GM21576 (cell line): ENCODE results near the gene AQP12A.
"Not testable (repeated sequence)": the region's sequence is repeated elsewhere in the genome, so short reads cannot be mapped to it uniquely, and the experiment has no call there.

Experiments
- ATAC-seq: cut with Tn5 transposase; IDR thresholded peaks from one replicate; pipeline ENCODE4 v1.9.1; 2021; ENCODE audit warnings: mild to moderate bottlenecking, moderate library complexity; ENCODE audit not compliant: unreplicated experiment

AQP12A gene

DNA sequence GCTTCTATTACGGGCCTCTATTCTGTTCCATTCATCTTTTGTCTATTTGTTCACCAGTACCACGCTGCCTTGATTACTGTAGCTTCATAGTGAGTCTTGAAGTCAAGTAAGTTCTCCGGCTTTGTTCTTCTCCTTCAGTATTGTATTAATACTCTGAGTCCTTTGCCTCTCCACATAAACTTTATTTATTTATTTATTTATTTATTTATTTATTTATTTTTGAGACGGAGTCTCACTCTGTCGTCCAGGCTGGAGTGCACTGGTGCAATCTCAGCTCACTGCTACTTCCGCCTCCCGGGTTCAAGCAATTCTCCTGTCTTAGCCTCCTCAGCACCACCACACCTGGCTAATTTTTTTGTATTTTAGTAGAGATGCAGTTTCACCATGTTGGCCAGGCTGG lies 31.8 kb upstream of the AQP12A start:
- not testable (repeated sequence) for ATAC-seq

DNA sequence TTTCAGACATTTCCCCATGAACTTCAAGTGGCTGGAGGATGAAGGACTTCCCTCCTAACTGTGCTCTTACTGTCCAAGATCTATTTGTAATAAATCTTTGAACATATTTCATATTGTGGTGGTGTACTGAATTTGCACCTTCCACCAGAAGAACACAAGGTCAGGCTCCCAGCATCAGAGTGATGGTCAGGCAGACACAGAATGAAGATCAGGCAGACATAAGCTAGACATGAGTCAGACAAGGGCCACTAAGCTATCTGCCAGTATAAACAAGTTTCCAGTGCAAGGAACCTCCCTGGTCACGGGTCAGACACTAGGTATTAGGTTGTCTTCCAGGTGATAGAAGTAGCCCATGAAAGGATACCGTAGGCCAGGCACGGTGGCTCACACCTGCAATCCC lies 29.0 kb upstream of the AQP12A start:
- ATAC-seq: no peak

DNA sequence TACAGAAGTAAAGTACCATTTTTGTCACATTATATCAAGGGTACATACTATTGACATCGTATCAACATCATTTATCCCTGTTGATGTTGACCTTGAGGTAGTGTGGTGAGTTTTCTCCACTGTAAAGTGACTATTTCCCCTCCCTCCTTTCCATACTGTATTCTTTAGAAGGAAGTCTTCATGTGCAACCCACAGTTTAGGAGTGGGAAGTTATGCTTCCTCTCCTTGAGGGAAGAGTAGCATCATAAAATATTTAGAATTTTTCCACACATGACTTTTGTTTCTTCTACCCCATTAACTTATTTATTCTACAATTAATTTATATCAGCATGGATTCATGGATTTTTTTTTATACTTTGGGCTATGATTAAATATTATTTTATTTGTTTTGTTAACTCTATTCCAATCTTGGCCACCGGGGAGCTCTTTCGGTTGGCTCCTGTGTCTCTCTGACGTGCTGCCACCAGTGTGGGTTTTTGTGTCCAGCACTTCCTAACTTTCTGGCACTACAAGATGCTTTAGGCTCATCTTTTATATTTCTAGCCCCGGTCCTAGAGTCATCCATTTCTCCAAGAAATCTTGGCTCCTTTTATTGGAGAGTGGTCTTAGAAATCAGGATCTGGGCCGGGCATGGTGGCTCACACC lies 28.0 kb upstream of the AQP12A start:
- no peak for ATAC-seq

DNA sequence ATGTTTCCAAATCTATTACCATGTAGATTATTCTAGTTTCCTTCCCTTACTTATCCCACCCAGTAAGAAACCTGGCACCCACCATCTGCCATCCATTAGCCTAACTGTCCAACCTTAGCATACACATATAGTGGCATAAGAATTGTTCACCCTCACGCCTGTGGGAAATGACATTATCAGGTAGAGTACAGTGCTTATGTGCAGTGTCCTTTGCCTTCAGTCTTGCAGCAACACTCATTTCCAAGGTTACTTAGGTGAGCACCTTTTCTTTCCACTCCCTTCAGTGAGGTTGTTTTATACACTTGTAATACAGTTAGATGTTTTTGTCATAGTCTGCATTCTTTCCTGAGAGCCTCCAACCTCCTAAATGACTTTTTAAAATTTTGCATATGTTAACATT lies 27.0 kb upstream of the AQP12A start:
- ATAC-seq: no peak

DNA sequence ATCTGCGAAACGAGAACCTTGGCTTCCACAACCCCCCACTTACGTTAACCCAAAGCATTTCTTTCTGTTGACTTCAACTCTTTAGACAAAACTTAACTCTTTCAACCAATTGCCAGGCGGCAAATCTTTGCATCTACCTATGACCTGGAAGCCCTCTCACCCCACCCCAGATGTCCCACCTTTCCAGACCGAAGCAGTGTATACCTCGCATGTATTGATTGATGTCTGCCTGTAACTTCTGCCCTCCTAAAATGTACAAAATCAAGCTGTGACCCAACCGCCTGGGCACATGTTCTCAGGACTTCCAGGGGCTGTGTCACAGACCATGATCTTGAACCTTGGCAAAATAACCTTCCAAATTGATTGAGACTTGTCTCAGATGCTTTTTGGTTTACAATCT lies 21.3 kb upstream of the AQP12A start:
- no peak for ATAC-seq

DNA sequence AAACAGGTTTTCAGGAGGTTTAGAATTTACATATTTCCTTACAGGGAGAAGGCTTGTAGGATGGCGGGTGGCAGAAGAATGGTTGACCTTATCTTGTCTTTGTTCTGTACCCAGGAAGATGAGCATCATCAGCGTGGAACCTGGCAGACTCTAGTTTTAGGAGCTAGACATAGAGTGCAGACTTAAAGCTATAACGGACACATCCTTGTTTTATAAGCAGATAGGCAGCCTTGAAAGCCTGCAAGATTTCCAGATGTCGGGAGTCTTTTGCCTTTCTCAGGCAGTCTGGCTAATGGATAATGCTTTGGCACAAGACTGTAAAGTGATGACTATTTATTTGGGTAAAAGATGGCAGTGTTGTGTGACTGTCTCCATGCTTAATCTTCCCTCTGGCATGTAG lies 20.7 kb upstream of the AQP12A start:
- ATAC-seq: no peak

DNA sequence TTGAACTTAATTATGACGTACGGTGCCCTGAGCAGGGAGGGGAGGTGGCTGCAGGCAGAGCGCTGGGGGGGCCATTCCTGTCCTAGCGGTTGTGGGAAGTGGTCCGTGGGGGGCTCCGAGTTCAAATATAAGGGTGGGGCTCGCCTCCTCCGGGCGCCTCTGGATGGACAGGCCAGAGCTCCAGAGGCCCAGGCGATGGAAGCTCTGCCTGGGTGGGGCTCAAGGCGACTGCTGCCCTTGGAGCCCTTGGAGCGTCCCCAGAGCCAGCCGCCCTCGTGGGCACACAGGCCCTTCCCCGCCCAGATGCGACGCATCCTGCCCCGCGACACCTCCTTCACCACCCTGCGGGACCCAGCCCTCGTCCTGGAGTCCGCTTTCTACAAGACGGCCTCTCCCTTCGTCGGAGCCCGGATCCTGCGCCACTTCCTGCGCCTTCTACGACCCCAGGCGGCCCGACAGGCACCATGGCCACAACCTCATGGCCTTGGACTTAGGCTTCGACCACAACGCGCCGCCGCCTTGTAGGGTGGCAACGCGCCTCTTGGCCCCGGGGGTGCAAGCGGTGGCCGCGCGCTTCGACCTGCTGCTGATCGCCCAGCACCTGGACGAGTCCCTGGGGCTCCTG lies 19.5 kb upstream of the AQP12A start:
- ATAC-seq: no peak

DNA sequence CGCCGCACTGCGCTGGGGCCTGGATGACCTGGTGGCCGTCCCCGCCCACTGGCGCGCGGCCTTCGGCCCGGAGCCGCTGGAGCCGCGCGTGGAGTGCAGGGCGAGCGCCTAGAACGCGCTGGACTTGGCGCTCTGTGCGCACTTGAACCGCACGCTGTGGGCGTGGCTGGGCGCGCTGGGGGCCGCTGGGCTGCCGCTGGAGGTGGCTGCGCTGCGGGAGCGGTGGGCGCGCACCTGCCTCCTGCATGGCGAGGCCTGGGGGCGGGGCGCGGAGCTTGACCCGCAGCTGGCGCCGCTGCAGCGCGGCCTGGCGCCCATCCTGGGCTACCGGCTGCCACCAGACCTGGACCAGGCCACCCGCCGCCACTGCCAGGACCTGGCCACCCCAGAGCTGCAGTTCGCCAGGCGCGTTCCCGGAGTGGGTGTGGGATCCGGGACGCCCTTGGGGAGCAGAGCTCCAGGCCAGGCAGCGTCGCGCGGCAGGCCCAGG lies 18.9 kb upstream of the AQP12A start:
- ATAC-seq: no peak

DNA sequence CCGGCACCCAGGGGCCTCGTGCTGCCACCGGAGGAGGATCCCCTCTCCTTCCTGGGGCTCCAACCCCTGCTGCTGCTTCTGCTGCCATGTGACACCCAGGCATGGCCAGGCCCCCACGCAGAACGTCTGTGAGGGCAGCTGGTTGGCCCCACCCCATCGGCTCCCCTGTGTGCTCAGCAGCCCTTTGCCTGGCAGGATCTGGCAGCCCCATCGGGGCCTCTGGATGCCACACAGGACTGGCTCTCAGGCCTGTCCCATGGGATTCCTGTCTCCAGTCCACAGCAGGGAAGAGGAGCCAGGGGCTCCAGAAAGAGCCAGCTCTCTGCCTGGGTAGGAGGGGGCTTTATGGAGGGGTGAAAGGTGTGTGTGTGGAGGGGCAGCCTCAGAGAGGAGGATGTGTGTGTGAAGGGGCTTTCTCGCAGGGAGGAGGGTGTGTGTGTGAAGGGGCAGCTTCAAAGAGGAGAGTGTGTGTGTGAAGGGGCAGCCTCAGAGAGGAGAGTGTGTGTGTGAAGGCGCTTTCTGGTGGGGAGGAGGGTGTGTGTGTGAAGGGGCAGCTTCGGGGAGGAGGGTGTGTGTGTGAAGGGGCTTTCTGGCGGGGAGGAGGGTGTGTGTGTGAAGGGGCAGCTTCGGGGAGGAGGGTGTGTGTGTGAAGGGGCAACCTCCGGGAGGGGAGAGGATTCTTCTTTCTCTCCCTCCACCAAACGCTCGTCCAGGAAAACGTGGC lies 17.0 kb upstream of the AQP12A start:
- ATAC-seq: not testable (repeated sequence)

DNA sequence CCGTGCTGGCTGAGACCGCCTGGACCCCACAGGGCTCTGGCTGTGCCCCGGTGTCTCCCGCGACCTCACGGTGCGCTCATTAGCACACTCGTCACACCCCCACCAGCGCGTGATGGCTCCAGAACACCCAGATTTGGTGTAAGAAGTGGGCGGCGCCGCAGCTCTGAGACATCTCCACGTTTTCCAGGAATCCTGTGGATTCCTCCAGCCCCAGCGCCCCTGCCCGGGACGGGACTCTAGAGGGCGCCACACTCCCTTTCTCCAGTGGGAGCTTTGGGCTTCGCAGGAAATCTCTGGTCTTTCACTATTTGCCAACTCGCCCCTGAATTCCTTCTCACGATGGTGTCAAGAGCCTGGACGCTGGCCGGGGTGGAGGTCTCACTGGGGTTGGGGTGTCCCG lies 16.3 kb upstream of the AQP12A start:
- ATAC-seq: not testable (repeated sequence)

DNA sequence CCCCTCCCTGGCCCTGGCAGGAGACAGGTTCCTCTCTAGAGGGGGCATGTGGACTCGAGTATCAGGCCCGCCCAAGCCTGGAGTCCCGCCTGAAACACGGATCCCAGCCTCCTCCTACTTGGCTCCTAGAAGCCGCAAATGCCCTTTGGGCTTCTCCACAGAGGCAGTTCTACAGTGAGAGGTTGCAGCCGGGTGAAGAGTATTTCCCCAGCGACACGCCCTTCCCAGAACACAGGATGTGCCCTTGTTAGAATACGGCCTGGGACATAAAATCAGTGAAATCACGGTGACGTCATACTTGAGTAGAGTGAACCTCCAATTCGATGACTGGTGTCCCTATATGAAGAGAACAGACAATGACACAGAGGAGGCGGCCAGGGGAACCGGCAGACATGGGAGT lies 13.6 kb upstream of the AQP12A start:
- ATAC-seq: not testable (repeated sequence)

DNA sequence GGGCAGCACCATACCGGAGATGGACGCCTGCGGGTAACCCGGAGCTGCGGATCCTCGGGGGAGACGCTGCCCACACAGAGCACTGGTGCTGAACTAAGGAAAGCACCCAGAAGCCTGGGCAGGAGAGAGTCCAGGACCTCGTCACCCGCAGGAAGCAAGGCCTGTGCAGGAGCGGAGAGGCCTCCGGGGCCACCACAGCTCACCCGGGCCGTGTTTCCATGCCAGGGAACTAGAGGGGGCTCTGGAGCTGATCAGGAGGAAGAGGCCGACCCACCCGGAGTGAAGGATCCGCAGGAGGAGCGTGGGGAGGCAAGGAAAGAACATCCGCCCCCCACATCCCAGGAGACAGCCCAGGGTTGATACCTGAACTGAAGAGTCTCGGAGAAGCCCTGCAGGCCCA lies 12.8 kb upstream of the AQP12A start:
- ATAC-seq: not testable (repeated sequence)

DNA sequence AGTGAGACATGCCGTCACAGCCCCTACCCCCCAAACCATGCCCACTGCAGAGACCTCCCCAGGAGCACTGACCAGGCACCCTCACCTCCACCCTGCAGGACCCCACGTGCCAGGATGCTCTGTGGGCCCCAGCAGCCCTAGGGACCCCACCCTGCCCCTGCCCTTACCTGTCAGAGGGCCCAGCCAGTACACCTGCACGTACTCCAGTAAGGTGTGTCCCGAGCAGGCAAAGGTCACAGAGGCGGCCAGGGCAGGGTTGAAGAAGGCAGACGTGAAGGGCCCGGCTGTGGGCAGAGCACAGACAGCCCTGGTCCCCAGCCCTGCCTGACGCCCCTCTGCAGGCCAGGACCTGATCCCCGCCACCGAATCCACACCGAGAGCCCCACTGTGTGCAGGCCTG lies 11.5 kb upstream of the AQP12A start:
- not testable (repeated sequence) for ATAC-seq

DNA sequence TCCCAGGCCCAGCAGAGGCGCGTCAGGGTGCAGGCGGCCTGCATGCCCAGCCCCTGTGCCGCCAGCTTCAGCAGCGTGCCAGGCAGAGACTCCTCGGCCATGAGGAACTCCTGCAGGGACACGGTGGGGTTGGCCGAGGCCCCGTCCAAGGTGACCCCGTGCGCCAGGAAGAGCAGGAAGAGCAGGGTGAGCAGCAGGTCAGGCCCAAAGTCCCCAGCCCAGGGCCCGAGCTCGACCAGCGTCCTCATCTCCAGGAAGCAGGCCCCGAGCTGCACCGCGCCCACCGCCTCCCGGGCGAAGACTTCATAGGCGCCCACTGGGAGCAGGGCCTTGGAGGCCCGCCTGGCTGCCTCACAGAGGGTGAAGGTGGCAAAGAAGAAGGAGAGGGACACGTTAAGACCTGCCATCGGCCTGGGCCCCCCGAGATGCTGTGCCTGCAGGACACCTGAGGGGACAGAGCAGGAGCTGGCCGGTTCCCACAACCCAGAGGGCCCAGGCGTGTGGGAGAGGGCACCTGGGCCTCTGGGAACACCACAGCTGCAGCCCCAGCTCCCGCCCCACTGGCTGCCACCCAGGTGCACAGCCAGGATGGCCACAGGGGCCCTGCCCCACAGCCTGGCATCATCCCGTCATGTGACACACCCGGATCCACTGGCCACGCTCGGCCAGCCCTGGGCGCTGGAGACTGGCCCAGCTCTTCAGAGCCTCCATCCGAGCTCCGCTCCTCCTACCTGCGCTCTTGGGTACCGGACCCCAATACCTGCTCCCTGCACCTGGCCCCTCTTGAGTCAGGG lies 9.0 kb upstream of the AQP12A start, which contains the start of gene AQP12B:
Gene AQP12B (minus strand): TSS at position 455 of the 794 bp plus-strand sequence. CDS start 48 bp downstream, at position 407.
- ATAC-seq: not testable (repeated sequence)

DNA sequence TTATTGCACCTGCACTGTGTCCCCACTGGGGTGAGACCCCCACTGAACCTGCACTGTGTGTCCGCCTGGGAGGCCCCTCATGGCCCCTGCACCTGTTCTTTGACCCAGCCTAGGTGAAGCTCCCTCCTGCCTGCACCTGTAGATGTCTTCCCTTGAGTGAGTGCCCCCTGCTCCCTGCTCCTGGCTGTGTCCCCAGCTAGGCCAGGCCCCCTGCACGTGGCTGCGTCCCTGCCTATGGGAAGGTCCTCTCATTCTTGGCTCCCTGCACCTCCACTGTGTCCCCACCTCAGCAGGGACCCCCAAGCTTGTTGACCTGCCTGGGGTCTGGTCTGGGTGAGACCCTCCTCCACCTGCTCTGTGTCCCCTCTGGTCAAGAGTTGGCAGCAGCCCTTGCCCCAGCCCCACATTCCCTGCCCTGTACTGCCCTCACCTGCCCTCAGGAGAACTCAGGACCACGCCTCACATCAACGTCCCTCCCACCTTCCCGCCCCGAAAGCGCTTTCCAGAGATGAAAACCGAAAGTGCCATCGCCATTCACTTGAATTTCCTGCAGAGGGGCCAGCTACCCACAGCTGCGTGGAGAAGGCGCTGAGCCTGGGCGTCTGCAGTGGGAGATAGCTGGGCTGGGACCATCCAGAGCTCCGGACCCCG lies 8.2 kb upstream of the AQP12A start:
- not testable (repeated sequence) for ATAC-seq

DNA sequence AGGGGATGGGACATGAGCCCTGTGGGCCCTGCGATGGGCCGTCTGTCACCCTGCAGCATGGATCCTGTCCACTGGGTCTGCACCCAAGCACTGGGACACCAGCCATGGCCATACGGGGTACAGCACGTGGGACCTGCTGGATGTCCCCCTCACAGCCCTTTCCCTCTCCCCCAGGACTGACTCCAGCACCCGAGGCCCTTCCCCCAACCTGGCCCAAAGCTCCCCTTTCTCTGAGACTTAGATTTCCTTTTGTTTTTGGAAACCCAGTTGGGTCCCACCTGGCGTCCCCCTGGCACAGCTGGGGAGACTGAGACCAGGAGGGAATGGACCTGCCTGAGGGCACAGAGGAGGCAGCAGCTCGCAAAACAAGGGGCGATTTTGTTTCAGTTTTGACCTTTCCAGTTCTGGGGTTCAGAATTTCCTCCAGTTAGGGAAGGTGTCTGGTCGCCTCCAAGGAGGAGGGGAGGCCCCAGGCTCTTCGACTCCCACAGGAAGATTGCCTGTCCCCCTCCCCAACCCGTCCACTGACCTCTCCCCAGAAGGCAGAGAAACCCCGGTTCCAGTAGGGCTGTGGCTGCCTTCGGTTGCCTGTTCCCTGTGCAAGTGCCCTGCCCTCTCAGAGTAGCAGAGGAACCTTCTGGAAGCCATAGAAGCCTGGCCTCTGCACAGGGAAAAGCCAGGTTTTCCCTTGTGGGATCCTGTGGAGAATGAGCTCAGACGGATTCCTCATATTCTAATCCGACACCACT lies 7.5 kb upstream of the AQP12A start:
- not testable (repeated sequence) for ATAC-seq

DNA sequence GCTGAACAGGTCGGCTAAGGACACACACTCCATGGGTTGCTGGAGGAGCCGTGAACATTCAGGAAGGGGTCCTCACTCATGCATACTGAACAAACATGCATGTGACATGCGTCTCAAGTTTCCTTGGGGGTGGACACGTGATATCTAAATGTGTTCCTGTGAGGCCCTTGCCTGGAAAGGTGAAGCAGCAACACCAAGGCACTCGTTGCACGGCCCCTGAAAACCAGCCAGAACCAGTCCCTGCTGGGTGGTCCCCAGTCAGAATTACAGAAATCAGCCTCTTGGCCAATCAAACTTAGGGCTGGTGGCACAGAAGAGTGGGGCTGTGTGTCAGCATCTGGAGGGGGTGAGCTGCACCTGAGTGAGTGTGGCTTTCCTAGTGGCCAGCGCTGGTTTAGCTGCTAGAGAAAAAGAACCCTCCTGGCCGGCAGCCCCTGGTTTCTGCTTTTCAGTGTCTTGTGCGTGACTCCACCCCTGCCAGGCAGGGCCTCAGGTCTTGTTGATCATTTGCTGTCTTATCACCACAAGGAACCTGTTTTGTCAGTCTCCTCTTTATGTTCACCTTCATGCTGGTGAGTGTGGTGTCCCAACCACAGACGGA lies 5.8 kb upstream of the AQP12A start:
- no peak for ATAC-seq

DNA sequence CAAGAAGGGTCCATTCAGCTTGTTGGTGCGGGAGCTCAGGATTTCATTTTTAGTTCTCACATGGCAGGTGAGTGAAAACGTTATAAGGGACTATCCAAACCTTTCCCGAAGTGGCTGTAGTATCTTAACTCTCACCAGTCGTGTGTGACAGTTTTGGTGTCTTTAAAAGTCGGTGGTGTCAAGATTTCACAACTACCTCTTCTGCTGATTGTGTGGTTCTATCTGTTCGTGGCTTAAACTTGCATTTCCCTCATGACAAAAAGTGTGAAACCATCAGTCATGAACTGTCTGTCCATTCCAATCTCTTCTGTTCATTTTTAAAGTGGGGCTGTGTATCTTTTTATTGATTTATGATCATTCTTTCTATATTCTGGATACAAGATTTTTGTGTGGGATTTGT lies 5.2 kb upstream of the AQP12A start:
- no peak for ATAC-seq

DNA sequence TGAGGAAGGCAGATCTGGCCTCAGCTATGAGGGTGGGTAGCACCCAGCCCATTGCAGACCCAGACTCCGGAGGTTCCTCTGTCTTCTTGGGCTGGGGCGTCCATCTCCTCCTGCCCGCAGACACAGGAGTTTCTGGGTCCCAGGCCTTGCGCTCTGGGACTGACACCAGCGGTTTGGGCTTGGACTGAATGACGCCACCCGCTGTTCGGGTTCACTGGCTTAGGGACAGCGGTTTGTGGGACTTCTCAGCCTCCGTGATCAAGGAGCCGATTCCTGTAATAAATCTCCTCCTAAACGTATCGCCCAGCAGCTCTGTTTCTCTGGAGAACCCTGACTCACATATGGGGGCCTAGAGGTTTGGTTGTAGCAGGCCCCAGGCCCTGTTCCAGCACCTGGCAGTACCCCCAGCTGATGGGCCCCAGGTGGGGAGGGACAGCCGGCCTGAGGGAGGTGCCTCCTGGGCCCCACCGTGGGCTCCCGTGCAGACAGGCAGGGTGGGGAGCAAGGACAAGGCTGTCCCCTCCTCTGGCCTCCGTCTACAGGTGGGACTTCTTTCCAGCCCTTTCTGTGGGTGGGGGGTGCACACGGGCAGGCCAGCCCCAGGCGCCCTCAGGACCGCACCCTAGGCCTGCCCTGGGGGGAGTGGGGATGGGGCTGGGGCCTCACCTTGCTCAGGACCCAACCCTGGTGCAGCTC lies 4.5 kb upstream of the AQP12A start:
- ATAC-seq: no peak
